GM21529 (cell line): Measurements from ENCODE around the gene ADAMTS2.

ENCODE experiments used
- ATAC-seq: cut with Tn5 transposase; IDR thresholded peaks from one replicate; pipeline ENCODE4 v1.9.1; 2021; ENCODE audit not compliant: unreplicated experiment

ADAMTS2 gene

GRCh38 chr5:179373101-179373934, 28.1 kb upstream of the ADAMTS2 start:
- no peak for ATAC-seq

DNA sequence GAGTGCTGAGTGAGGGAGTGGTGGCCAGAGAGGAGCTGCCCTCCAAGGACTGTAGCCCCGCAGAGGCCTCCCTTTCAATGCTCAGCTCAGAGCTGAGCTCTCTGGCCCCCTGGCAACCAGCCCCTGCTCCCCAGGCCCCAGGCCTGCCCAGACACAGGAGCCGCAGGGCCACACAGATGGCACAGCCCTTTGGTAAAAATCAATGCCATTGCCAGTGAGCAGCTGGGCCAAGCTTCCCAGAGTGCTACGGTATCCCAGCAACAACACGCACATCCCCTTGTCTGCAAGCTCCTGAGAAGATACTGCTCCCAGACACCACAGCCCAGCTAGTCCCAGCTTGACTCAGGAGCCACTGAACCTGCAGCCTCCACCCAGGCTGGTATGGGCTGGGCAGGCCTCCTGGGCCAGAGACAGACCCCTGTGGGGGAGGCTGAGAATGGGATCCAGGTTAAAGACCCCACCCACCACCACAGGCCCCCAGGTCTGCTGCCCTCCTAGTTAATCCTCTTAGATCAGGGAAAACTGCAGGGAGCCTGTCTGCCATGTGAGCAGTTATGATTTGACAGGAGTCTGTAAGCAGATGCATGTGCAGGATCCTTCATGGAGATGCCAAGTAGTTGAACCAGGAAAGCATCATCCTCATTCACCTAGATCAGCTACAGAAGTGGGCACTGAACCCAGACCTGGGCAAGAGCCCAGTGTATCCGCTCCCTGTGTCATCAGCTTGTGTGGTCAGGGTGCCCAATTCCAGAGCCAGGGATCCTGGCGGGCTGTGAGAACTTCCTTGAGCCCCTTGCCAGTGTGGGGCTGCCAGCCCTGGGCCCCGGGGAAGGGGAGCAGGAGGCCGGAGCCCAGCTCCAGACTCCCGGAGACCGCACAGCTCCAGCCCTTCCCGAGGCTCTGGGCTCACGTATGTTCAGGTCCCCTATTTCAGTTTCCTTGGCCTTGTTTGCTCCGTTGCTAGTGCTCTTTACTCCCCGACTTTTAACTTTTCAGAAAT, 26.7 kb upstream of the ADAMTS2 start:
- no peak for ATAC-seq

DNA sequence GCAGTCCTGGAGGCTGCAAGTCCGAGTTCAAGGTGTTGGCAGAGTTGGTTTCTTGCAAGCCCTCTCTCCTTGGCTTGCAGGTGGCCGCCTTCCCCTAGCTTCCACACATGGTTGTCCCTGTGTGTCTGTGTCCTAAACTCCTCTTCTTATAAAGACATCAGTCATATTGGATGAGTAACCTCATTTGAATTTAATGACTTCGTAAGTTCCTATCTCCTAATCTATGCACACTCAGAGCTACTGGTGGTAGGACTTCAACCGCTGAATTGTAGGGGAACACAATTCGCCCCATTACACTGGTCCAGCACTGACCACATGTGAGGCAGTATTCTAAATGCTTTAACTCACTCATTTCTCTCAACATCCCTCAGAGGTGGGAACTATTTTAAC, 25.9 kb upstream of the ADAMTS2 start:
- no peak for ATAC-seq

- no peak for ATAC-seq
These were observed 25.3 kb upstream of the ADAMTS2 start for GRCh38 chr5:179370490-179371120.

GRCh38 chr5:179369530-179369884, 24.2 kb upstream of the ADAMTS2 start:
- no peak for ATAC-seq

- no peak for ATAC-seq
These were observed 23.7 kb upstream of the ADAMTS2 start for GRCh38 chr5:179368806-179369529.

DNA sequence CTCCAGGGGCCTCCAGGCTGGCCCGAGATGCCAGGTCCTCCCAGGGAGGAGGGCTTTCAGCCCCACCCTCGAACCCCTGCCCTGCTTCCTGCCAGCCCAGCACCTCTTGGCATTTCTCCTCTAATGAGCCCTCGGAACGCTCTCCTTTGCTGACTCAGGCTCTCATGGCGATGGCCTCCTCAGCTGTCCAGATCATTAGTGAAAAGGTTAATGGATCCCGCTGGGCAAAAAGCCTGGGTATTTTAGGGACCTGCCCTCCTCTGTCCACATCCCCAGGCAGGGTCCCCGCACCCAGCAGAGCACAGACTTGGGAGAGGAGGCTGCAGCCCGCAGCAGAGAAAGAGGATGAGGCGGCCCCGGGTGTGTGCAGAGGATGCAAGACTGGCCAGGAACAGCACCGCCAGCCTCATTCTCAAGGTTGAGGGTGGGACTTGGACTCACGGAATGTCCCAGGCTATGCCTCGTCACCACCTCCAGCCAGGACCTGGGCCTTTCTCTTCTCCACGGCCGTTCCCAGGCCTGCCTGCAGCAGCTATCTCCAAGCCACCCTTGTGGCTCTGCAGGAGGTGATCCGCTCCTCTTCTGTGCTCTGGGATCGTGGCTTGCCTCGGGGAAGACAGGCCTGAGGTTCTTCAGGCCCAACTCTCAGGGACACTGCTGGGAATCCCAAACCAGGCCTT, 23.0 kb upstream of the ADAMTS2 start:
- ATAC-seq: no peak

DNA sequence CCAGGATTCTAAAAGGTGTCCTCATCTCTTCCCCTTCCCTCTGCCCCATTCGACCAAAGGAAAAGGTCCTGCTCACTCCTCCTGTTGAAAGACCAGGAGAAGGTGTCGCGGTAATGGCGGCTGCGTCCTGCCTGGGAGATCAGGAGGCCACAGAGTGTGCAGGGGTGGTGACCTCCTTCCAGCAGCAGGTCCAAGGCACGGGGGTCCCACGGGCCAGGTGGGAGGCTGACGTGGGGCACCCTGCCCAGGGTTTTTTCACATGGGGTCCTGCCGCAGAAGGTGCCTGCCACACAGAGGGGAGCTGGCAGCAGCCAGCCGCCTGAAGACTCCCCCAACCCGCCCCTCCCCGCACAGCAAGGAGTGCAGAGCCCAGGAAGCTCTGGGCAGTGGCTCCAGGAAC, 22.2 kb upstream of the ADAMTS2 start:
- no peak for ATAC-seq

GRCh38 chr5:179362355-179362754, 17.1 kb upstream of the ADAMTS2 start:
- no peak for ATAC-seq

GRCh38 chr5:179361037-179361603, 15.9 kb upstream of the ADAMTS2 start:
- ATAC-seq: no peak

GRCh38 chr5:179357031-179357430, 11.8 kb upstream of the ADAMTS2 start:
- no peak for ATAC-seq

GRCh38 chr5:179355976-179356974, 11.0 kb upstream of the ADAMTS2 start:
- ATAC-seq: no peak

DNA sequence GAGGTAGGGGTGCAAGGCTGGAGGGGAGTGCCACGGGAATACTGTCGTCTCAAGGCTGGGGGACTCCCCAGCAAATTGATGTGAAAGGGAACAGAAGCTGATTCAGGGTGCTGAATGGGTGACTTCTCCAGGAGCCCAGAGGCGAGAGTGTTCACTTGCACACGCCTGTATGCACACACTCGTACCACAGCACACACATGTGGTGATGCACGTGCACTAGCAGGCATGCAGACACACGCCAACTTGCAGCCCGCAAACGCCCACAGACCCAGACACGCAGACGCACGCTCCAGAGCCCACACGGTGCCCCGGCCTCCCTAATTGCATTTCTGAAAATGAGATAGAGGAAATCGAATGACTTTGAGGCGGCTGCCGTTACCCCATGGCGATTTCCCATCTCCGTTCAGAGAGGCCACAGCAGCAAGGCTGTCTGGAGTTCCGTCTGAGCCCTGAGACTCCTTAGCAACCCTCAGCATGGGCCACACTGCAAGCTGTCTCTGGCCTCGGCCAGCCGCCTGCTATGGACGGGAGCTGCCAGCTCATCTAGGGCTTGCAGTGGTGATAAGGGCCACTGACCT, 9.1 kb upstream of the ADAMTS2 start:
- ATAC-seq: no peak

DNA sequence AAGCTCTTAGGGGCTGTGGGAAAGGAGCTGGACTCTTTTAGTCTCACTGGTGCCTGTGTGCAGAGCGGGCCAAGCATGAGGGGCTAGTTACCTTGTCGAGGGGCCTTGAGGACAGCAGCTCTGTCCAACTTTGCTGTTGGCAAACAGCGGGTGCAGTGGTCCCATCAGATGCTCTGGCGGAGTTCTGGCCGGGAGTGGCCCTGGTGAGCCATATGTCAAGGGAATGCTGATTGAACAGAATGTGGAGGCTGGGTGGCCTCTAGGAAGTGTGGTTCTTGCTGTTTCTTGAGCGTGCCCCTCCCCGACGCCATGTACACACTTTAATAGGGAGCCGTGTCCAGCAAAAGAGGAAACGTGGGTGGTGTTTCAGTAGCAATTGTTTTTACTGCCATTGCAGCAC, 3.6 kb upstream of the ADAMTS2 start:
- no peak for ATAC-seq

DNA sequence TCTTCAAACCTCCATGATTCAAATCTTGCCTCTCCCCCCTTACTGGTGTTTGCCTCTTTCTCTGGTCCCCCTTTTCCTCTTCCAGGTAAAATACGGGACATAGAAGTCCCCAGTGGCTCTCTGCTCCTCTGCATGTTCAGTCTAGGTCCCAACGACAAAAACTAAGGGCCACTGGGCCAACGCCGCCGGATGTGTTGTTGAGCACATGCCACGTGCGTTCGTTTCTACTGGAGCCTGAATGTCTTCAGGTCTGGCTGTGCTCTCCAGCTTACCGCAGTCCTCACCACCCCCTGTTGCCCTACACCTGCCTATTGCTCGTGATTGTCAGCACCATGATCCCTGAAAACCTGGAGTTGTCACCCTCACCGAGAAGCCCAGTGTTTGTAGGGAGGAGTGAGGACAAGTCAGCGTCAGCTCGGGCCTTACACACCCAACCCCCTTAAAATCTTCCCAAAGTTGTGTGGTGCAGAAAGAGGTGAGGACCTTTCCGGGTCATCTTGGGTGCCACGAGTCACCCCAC, 2.8 kb upstream of the ADAMTS2 start:
- no peak for ATAC-seq

- no peak for ATAC-seq
These were observed 2.3 kb upstream of the ADAMTS2 start for GRCh38 chr5:179347581-179347980.

- ATAC-seq: no peak
These were observed 1.6 kb upstream of the ADAMTS2 start for GRCh38 chr5:179346875-179347274.

DNA sequence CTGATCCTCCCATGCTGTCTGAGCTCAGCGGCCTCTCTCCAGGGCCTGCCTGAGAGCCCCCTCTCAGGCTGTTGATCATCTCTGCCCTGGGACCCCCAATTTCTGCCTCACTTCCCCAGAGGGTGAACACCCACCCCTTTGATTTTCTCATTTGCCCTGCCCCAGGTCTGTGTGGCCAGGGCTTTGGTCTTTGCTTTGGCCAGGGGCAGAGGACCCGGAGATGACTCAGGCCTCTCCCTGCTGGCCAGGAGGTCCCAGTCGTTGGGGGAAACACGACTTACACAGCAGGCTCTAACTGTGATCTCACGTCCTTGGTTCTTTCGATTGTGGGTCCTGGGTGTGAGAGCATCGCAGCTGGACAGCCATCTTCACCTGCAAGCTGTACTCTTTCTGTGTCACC, 1.1 kb upstream of the ADAMTS2 start:
- no peak for ATAC-seq
